Endothelial cell (in vitro differentiated cells): ENCODE data around the gene TOX4. TPM values are rescaled to one million over a fixed set of nuclear protein-coding genes. Genes with fewer than 3 reads are reported as not detected.

Source experiments
- DNase-seq: peaks from one replicate; pipeline ENCODE4 v3.0.0; 2021; ENCODE audit warnings: low spot score
- H3K27ac Mint-ChIP-seq: one replicate; pipeline ENCODE4 v1.8.0; 2021; ENCODE audit warnings: mixed read lengths, inconsistent platforms; ENCODE audit not compliant: unreplicated experiment
- H3K27me3 Mint-ChIP-seq: one replicate; pipeline ENCODE4 v1.8.0; 2021; ENCODE audit warnings: mild to moderate bottlenecking, moderate library complexity, mixed read lengths, inconsistent platforms; ENCODE audit not compliant: unreplicated experiment
- H3K36me3 Mint-ChIP-seq: one replicate; pipeline ENCODE4 v1.8.0; 2021; ENCODE audit warnings: mild to moderate bottlenecking, low read depth, mixed read lengths, inconsistent platforms; ENCODE audit not compliant: unreplicated experiment
- H3K4me1 Mint-ChIP-seq: one replicate; pipeline ENCODE4 v1.8.0; 2021; ENCODE audit warnings: mild to moderate bottlenecking, mixed read lengths, inconsistent platforms; ENCODE audit not compliant: unreplicated experiment
- H3K4me3 Mint-ChIP-seq: one replicate; pipeline ENCODE4 v1.8.0; 2021; ENCODE audit warnings: mild to moderate bottlenecking, mixed read lengths, inconsistent platforms; ENCODE audit not compliant: unreplicated experiment
- H3K9me3 Mint-ChIP-seq: one replicate; pipeline ENCODE4 v1.8.0; 2021; ENCODE audit warnings: mixed read lengths, inconsistent platforms; ENCODE audit not compliant: unreplicated experiment
- CTCF ChIP-seq: fragments of 200-600 bp; sonication (generic); IDR thresholded peaks from one replicate; pipeline ENCODE4 v1.5.0; 2021; ENCODE audit warnings: antibody characterized with exemption; ENCODE audit not compliant: unreplicated experiment
- total RNA-seq: library from RNA; stranded (reverse); fragmentation: NEBNext Ultra II Directional; extraction: Animal tissue kit (Norgen Biotek cat#: 25700); gene quantifications from one replicate; pipeline ENCODE4 v1.2.1, GENCODE V29; 2021; ENCODE audit not compliant: unreplicated experiment

Gene TOX4
- total RNA-seq, 1 donor from 2014 or later, result 70.8 TPM

GRCh38 chr14:21526672-21527317 lies 49.8 kb downstream of the TOX4 start:
- DNase-seq, result peak; percentile 28
- H3K9me3 Mint-ChIP-seq, result no peaks in the 10 kb centered on the region
- H3K4me1 Mint-ChIP-seq, result peaks cover 23% of the 10 kb centered on the region
- TF ChIP-seq CTCF, result no peak
- H3K27ac Mint-ChIP-seq, result peak overlapping the region; percentile 97
- peaks cover 22% of the 10 kb centered on the region for H3K36me3 Mint-ChIP-seq
- H3K4me3 Mint-ChIP-seq, result peak overlapping the region; percentile 95
- peaks cover 2% of the 10 kb centered on the region for H3K27me3 Mint-ChIP-seq

DNA sequence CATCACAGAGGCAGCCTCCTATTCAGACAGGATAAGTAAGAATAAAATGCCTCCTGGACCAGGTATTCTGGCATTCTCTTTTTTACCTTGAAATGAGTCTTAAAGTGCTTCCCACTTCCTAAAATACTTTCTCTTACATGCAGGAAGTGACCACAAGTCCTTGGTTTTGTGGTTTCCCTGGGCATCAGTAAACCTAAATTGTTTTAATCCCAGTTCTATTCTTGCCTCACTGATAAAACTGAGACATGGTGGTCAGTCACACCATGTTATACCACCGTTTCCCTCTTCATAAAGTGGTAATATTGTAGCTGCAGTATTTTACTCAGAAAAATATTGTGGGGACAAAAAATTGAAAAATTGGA lies 50.3 kb downstream of the TOX4 start:
- Mint-ChIP-seq H3K4me3 (peak overlapping the region; percentile 95), H3K36me3 (peaks cover 19% of the 10 kb centered on the region), H3K27ac (peak overlapping the region; percentile 97), H3K9me3 (no peaks in the 10 kb centered on the region), H3K27me3 (peaks cover 2% of the 10 kb centered on the region), H3K4me1 (peaks cover 23% of the 10 kb centered on the region)
- no peak for TF ChIP-seq CTCF
- no peak for DNase-seq

DNA sequence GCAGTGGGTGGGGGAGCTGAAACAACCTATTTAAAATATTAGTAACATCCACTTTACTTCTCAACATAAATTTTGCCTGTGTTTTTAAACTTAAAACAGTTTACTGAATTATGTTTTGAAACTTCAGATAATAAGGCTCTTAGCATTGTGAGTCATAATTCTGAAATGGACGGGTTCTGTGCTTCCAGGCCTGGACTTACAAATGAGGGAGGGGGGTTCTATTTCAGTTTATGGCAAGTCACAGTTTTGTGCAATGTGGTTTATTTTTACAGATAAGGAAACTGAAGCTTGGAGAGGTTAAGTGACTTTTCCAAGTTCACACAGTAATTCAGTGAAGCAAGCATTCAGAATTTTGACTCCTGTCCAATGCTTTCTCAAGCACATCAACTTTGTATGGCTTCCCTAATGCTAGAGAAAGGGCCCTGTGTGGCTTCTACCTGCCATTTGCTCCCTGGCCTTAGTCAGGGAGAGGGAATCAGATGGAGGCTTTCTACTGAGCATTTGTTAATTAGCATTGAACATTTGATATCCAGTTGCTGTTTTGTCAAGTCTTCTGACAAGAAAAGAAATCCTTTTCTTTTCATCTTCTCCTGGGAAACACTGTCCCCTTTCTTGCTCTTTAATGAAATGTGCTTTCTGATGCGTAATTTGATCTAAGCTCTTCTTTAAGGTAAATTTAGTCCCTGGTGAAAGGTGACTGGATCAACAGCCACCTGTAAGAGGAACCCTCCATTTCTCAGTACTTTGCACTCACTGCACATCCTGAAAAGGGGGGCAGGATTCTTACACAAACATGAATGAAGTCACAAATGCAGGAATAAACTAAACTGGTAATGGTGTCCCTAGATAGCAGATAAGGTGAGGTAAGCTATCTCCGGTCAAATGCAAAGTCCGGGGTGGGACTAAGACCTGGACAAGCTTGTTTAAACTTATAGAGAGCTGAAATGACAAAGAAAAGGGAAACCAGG lies 51.7 kb downstream of the TOX4 start:
- no peak overlapping the region for H3K27ac Mint-ChIP-seq
- no peak for DNase-seq
- H3K36me3 Mint-ChIP-seq, result peaks cover 7% of the 10 kb centered on the region
- TF ChIP-seq CTCF, result no peak
- no peaks in the 10 kb centered on the region for H3K9me3 Mint-ChIP-seq
- H3K4me1 Mint-ChIP-seq, result peaks cover 23% of the 10 kb centered on the region
- peaks cover 2% of the 10 kb centered on the region for H3K27me3 Mint-ChIP-seq
- no peak overlapping the region for H3K4me3 Mint-ChIP-seq

DNA sequence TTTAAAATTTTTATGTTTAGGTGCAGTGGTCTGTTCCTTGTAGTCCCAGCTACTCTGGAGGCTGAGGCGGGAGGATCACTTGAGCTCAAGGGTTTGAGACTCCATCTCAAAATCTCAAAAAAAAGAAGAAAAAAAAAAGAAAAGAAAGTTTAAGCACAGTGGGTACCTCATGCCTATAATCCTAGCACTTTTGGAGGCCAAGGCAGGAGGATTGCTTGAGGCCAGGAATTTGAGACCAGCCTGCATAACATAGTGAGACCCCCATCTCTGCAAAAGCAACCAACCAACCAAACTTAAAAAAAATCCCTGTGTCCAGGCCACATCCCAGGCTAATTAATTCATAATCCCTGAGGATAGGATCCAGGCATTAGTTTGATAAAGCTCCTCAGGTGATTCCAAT lies 52.5 kb downstream of the TOX4 start:
- peaks cover 26% of the 10 kb centered on the region for H3K4me1 Mint-ChIP-seq
- H3K27me3 Mint-ChIP-seq, result peaks cover 2% of the 10 kb centered on the region
- H3K4me3 Mint-ChIP-seq, result no peak overlapping the region
- H3K27ac Mint-ChIP-seq, result no peak overlapping the region
- TF ChIP-seq CTCF, result no peak
- H3K9me3 Mint-ChIP-seq, result no peaks in the 10 kb centered on the region
- no peak for DNase-seq
- peaks cover 4% of the 10 kb centered on the region for H3K36me3 Mint-ChIP-seq

- H3K4me1 Mint-ChIP-seq, result peaks cover 22% of the 10 kb centered on the region
- no peak overlapping the region for H3K27ac Mint-ChIP-seq
- no peak for TF ChIP-seq CTCF
Measured at GRCh38 chr14:21533294-21533693, 56.3 kb downstream of the TOX4 start.

More at GRCh38 chr14:21533294-21533693, 56.3 kb downstream of the TOX4 start:
- no peak for DNase-seq
- Mint-ChIP-seq H3K4me3 (no peak overlapping the region), H3K9me3 (no peaks in the 10 kb centered on the region), H3K27me3 (peaks cover 5% of the 10 kb centered on the region), H3K36me3 (no peaks in the 10 kb centered on the region)
